Stimulated activated CD4-positive, alpha-beta T cell treated with anti-CD3 and anti-CD28 coated beads, Interleukin-4, amount 100 ng/mL, for 4 hours (primary cell): ENCODE results near the gene NOCT.
A peak's percentile ranks its signal among the peaks of the same experiment; 100 is the strongest.
"Not testable (repeated sequence)": the region's sequence is repeated elsewhere in the genome, so short reads cannot be mapped to it uniquely, and the experiment has no call there.

Source experiments
- DNase-seq, 2 experiments: peaks; one replicate each; pipeline ENCODE4 v3.0.0-alpha.2; 2020

NOCT gene

GRCh38 chr4:139053909-139054308 is 38.3 kb downstream of the NOCT start:
- no peak for DNase-seq

- no peak for DNase-seq
Observed at GRCh38 chr4:139054791-139055505, 39.4 kb downstream of the NOCT start.

- DNase-seq, result not testable (repeated sequence)
Observed at GRCh38 chr4:139059026-139059425, 43.4 kb downstream of the NOCT start.

GRCh38 chr4:139060591-139060990 is 45.0 kb downstream of the NOCT start:
- DNase-seq, result no peak

- no peak for DNase-seq
Observed at GRCh38 chr4:139076016-139076744, 60.6 kb downstream of the NOCT start.

GRCh38 chr4:139077567-139078355 is 62.2 kb downstream of the NOCT start:
- no peak for DNase-seq

- no peak for DNase-seq
Observed at GRCh38 chr4:139078926-139079325, 63.3 kb downstream of the NOCT start.

- peak; percentile 78 to 85 for DNase-seq
Observed at GRCh38 chr4:139082750-139083606, 67.4 kb downstream of the NOCT start.

- DNase-seq, result peak; percentile 47 to 61
Observed at GRCh38 chr4:139083607-139083955, 68.0 kb downstream of the NOCT start.

GRCh38 chr4:139083956-139084803 is 68.6 kb downstream of the NOCT start:
- DNase-seq, result peak; percentile 73 to 82

- no peak for DNase-seq
Observed at GRCh38 chr4:139084804-139085093, 69.2 kb downstream of the NOCT start.

GRCh38 chr4:139085141-139085540 is 69.6 kb downstream of the NOCT start:
- no peak for DNase-seq

GRCh38 chr4:139092271-139092670 is 76.7 kb downstream of the NOCT start:
- DNase-seq, result no peak
